ENCODE data around the gene TECPR2.
A peak's percentile ranks its signal among the peaks of the same experiment; 100 is the strongest.

DNA sequence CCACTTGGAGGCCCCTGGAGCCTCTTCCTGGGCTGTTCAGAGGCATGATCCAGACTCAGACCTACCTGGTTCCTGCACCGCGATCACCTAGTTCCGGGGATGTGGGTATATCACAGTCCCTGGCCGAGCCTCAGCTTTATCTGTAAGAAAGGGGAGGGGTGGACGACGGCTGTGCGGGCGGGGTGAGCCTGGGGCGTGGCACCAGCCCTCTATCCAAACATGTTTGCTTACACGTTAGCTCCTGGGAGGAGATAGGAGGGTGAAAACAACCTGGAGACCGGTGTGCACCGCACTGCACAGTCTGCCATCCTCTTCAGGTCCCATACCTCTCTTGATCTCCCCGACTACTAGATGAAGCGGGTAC, 145.7 kb downstream of the TECPR2 start:
- TF ChIP-seq POLR2A (IDR thresholded peaks at IDR 0.05; ENCODE audit: low read length) (peak; percentile 81), GATA1 (IDR thresholded peaks at IDR 0.05; ENCODE audit: low read depth, low read length) (no peak)

Data from erythroblast (primary cell).